Esophagus muscularis mucosa (tissue), 4 donors: ENCODE measurements around the gene PDE4DIP.
"Not testable (repeated sequence)": the region's sequence is repeated elsewhere in the genome, so short reads cannot be mapped to it uniquely, and the experiment has no call there.

Experiments
- CTCF ChIP-seq, 3 experiments: fragments of 200-600 bp in 2 of 3; fragments of 450-650 bp in 1 of 3; sonication (generic) in 2 of 3; IDR thresholded peaks; one replicate each; pipeline ENCODE4 v1.5.1; 2017 to 2019; ENCODE audit warnings: antibody characterized with exemption in 3 of 3, mild to moderate bottlenecking in 2 of 3, moderate library complexity in 1 of 3
- EP300 ChIP-seq: sonication (generic); formaldehyde crosslinking; IDR thresholded peaks from one replicate; pipeline ENCODE4 v1.6.1; 2017; ENCODE audit warnings: antibody characterized with exemption
- POLR2A ChIP-seq: fragments of 450-650 bp; IDR thresholded peaks from one replicate; pipeline ENCODE4 v1.6.1; 2017; ENCODE audit warnings: antibody characterized with exemption, moderate library complexity, mild to moderate bottlenecking, low read depth
- POLR2AphosphoS5 ChIP-seq, 2 donors: sonication (generic); formaldehyde crosslinking; IDR thresholded peaks; one replicate each; pipeline ENCODE4 v1.6.1; 2017; ENCODE audit warnings: antibody characterized with exemption in 2 of 2

- not testable (repeated sequence) for TF ChIP-seq CTCF (IDR thresholded peaks at IDR 0.05); POLR2A; POLR2AphosphoS5 (IDR thresholded peaks at IDR 0.05); EP300
Observed at GRCh38 chr1:148854063-148854462, 9.8 kb downstream of the PDE4DIP start.
